ENCODE measurements around the gene CRYBA4. TPM values are rescaled to one million over a fixed set of nuclear protein-coding genes. Genes with fewer than 3 reads are reported as not detected.

CRYBA4 gene
- total RNA-seq, 4 donors from 2014 or later: not detected

- no peak overlapping the region for H3K27ac ChIP-seq
- no peaks in the 10 kb centered on the region for H3K9me3 ChIP-seq
- peaks cover 32% of the 10 kb centered on the region for H3K27me3 ChIP-seq
- no peak for DNase-seq (ENCODE audit: low spot score in 2 of 2)
- no peak overlapping the region for H3K4me3 ChIP-seq
- peaks cover 17% of the 10 kb centered on the region for H3K4me1 ChIP-seq
- no peaks in the 10 kb centered on the region for H3K36me3 ChIP-seq
- 86% methylated on average over 6 of the region's 6 CpGs for WGBS
- TF ChIP-seq CTCF (IDR thresholded peaks at IDR 0.05): no peak
- TF ChIP-seq POLR2AphosphoS5 (IDR thresholded peaks at IDR 0.05): no peak
- no peak for TF ChIP-seq POLR2A (IDR thresholded peaks at IDR 0.05)
- TF ChIP-seq EP300 (IDR thresholded peaks at IDR 0.05): no peak
Measured at GRCh38 chr22:26648528-26649388, 27.0 kb downstream of the CRYBA4 start.

GRCh38 chr22:26650722-26651421, 29.1 kb downstream of the CRYBA4 start:
- H3K27me3 ChIP-seq: peaks cover 40% of the 10 kb centered on the region

GRCh38 chr22:26651815-26652214, 30.1 kb downstream of the CRYBA4 start:
- Histone ChIP-seq H3K27me3 (peaks cover 42% of the 10 kb centered on the region), H3K36me3 (no peaks in the 10 kb centered on the region)
- 84% methylated on average over 10 of the region's 10 CpGs for WGBS

More at GRCh38 chr22:26650722-26651421, 29.1 kb downstream of the CRYBA4 start:
- Histone ChIP-seq H3K4me1 (peaks cover 4% of the 10 kb centered on the region), H3K9me3 (no peaks in the 10 kb centered on the region), H3K36me3 (no peaks in the 10 kb centered on the region), H3K4me3 (no peak overlapping the region), H3K27ac (no peak overlapping the region)
- 88% methylated on average over 6 of the region's 6 CpGs for WGBS
- TF ChIP-seq POLR2A (IDR thresholded peaks at IDR 0.05): no peak
- TF ChIP-seq POLR2AphosphoS5 (IDR thresholded peaks at IDR 0.05): no peak
- TF ChIP-seq EP300 (IDR thresholded peaks at IDR 0.05): no peak
- TF ChIP-seq CTCF (IDR thresholded peaks at IDR 0.05): no peak
- no peak for DNase-seq (ENCODE audit: low spot score in 2 of 2)

GRCh38 chr22:26656891-26657851, 35.4 kb downstream of the CRYBA4 start, which contains the start of gene MIAT:
Gene MIAT (plus strand): TSS chr22:26657588.
- no peak for DNase-seq (ENCODE audit: low spot score in 2 of 2)
- peaks cover 45% of the 10 kb centered on the region for H3K27me3 ChIP-seq
- no peaks in the 10 kb centered on the region for H3K36me3 ChIP-seq
- peak within 1 kb of the TSS; percentile 44 for H3K4me3 ChIP-seq
- H3K27ac ChIP-seq: no peak within 1 kb of the TSS
- H3K4me1 ChIP-seq: peaks cover 25% of the 10 kb centered on the region
- TF ChIP-seq POLR2A (IDR thresholded peaks at IDR 0.05): no peak
- no peak for TF ChIP-seq CTCF (IDR thresholded peaks at IDR 0.05)
- no peak for TF ChIP-seq POLR2AphosphoS5 (IDR thresholded peaks at IDR 0.05)
- TF ChIP-seq EP300 (IDR thresholded peaks at IDR 0.05): no peak
- 2% methylated on average over 44 of the region's 62 CpGs for WGBS
- no peaks in the 10 kb centered on the region for H3K9me3 ChIP-seq

More at GRCh38 chr22:26651815-26652214, 30.1 kb downstream of the CRYBA4 start:
- Histone ChIP-seq H3K4me1 (peaks cover 4% of the 10 kb centered on the region), H3K4me3 (no peak overlapping the region), H3K27ac (no peak overlapping the region), H3K9me3 (no peaks in the 10 kb centered on the region)
- TF ChIP-seq EP300 (IDR thresholded peaks at IDR 0.05) (no peak), CTCF (IDR thresholded peaks at IDR 0.05) (no peak), POLR2AphosphoS5 (IDR thresholded peaks at IDR 0.05) (no peak), POLR2A (IDR thresholded peaks at IDR 0.05) (no peak)
- no peak for DNase-seq (ENCODE audit: low spot score in 2 of 2)
